ENCODE results near the gene PLGRKT.
A peak's percentile ranks its signal among the peaks of the same experiment; 100 is the strongest.
"Not testable (repeated sequence)": the region's sequence is repeated elsewhere in the genome, so short reads cannot be mapped to it uniquely, and the experiment has no call there.

Gene PLGRKT

DNA sequence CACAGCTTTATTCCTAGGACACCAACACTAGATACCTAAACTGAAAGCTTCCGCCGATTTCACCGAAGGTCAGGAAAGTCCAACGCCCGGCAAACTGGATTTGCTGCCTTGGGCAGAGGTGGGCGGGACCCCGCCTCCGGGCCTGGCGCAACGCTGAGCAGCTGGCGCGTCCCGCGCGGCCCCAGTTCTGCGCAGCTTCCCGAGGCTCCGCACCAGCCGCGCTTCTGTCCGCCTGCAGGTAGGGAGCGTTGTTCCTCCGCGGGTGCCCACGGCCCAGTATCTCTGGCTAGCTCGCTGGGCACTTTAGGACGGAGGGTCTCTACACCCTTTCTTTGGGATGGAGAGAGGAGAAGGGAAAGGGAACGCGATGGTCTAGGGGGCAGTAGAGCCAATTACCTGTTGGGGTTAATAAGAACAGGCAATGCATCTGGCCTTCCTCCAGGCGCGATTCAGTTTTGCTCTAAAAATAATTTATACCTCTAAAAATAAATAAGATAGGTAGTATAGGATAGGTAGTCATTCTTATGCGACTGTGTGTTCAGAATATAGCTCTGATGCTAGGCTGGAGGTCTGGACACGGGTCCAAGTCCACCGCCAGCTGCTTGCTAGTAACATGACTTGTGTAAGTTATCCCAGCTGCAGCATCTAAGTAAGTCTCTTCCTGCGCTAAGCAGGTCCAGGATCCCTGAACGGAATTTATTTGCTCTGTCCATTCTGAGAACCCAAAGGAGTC lies 12.8 kb upstream of the PLGRKT start, which contains the start of gene CD274:
CD274 (plus strand) TSS at position 184 of the 733 bp plus-strand sequence. CDS start 5,572 bp downstream, outside the sequence.
- DNase-seq = peak; percentile 66

DNA sequence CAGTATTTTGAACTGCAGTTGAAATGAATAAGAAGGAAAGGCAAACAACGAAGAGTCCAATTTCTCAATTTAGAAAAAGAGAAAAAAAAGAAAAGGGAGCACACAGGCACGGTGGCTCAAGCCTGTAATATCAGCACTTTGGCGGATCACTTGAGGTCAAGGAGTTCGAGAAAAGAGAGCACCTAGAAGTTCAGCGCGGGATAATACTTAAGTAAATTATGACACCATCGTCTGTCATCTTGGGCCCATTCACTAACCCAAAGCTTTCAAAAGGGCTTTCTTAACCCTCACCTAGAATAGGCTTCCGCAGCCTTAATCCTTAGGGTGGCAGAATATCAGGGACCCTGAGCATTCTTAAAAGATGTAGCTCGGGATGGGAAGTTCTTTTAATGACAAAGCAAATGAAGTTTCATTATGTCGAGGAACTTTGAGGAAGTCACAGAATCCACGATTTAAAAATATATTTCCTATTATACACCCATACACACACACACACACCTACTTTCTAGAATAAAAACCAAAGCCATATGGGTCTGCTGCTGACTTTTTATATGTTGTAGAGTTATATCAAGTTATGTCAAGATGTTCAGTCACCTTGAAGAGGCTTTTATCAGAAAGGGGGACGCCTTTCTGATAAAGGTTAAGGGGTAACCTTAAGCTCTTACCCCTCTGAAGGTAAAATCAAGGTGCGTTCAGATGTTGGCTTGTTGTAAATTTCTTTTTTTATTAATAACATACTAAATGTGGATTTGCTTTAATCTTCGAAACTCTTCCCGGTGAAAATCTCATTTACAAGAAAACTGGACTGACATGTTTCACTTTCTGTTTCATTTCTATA lies 12.0 kb upstream of the PLGRKT start:
- DNase-seq = no peak

DNA sequence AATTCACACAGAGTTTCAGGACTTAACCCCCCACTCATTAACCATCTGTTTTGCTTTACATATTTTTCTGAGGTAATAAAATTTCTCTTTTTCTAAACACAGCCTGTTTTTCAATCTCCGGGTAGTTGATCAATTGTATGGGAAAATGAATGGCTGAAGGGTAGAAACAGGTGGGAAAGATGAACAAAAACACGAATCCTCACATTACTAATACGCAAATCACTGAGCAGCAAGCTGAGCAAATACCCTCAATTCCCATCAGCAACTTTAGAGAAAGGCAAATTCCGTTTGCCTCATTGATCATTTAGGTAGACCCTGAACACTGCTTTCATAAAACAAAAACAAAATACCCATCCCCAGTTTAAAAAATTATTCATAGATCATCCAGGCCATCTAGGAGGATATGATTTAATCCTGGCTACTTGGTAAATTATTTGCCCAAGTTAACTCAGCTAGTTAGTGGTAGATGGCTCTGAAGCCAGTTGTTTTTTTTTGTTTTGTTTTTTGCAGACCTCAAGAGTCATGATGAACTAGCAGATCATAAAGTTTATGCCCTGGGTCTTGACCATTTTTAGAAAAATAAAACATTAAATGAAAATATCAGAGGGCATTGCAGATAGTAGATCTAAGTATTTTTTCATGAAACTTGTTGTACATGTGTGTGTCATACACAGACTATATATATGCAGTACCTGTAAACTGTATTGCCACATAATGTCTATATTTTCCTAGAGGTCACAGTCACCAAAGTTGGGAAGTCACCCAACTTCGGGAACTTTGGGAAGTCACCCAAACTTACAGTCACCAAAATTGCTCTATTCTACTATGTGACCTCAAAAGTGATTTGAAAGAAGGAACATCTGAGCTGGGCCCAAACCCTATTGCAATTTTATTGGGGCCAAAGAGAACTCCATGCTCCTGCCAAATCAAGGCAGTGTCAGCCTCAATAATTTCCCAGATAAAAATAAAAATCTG lies 11.0 kb upstream of the PLGRKT start:
- no peak for DNase-seq

DNA sequence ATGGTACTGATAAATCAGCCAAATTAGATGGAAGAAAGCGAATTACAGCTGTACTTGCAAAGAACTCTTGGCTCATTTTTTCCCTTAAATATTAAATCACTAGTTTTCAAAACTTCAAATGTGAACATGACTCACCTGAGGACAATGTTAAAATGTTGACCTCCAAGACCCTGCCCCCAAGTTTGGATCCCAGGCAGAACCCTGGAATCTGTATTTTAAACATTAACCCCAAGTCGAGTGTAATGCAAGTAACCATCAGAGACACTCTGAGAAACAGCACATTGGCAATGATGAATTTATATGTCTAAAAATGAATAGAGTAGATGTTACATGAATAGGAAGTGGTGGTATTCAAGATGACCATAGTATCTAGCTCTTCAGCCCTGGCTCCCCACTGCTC lies 10.3 kb upstream of the PLGRKT start:
- no peak for DNase-seq

DNA sequence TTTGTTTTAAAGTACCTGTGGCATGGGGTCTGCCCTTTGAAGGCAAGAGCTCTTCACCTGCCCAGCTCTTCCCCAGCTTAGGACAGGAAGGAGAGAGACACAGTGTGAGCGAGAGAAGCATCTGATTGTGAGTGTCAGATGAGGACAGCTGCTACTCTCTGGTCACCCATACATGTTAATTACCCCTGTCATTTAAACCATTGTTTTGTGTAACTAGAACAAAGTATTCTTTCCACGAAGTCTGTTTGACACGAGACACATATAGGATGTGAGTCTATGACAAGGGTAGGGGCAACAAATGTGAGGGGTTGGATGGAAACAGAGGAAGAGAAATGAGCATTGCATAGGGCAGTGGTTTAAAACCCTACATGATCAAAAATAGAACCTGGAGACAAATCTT lies 9.6 kb upstream of the PLGRKT start:
- no peak for DNase-seq

DNA sequence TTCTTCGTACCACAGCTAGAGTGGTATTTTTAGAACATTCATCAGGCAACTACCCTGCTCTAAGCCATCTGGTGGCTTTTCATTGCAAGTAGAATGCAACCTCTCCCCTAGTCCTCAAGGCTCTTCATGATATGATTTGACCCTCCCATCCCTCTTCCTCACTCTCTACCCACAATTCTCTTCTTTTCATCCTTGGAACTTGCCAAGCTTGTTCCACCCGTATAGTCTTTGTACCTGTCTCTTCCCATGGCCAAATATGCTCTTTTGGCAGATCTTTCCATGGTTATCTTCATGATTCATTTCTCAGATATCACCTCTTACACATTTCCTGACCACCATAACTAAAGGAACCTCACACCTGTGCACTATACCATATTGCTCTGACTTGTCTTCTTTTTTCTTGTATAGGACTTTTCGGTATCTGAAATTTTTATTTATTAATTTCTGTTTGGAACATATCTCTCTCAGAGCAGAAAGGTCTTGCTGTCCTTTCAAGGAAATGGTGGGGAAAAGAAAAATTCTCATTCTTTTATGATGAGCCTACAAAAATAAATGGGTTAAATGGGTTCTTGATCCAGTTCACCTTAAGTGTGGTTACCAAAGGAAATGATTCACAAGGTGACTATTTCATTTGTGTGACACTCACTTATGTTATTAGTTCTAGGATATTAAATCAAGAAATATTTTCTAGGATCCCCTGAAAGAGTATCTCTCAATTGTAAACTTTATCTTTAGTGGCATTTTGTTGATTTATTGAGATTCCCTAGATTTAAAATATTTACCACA lies 8.9 kb upstream of the PLGRKT start:
- DNase-seq = no peak

DNA sequence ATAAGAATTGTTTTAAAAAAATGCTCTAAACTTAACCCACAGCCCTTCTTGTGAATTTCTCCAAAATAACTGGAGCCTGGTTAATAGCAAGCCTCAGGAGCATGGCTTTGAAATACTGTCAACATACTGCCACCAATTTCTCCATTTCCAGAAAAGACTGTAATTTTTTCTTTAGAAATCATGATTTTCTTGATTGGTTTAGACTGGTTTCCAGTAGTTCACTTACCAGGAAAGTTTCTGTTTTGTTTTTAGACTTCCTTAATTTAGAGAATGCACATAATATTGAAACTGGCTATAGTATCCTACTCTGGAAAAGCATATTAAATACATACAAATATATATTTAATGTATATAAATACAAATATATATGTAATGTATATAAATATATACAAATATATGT lies 8.2 kb upstream of the PLGRKT start:
- no peak for DNase-seq

DNA sequence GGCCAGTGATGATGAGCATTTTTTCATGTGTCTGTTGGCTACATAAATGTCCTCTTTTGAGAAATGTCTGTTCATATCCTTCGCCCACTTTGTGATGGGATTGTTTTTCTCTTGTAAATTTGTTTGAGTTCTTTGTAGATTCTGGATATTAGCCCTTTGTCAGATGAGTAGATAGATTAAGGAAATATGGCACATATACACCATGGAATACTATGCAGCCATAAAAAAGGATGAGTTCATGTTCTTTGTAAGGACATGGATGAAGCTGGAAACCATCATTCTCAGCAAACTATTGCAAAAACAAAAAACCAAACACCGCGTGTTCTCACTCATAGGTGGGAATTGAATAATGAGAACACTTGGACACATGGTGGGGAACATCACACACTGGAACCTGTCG lies 7.4 kb upstream of the PLGRKT start:
- DNase-seq = not testable (repeated sequence)

DNA sequence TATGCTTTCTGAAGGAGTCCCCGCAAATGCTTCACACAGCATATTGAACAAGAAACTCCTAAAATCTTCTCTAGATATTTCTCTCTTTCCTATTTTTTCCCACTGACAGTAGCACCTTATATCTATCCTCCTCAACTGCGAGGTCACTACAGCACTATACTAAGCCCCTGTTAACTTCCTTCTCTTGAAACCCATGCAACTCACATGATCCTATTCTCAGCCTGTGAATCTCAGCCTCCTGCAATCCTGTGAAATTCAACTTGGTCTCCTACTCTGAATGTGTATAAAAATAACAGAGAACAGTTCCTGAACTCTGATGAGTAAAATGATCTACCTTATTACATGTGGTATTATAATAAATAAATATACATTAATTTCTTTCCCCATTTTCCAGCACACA lies 6.1 kb upstream of the PLGRKT start:
- DNase-seq = no peak

DNA sequence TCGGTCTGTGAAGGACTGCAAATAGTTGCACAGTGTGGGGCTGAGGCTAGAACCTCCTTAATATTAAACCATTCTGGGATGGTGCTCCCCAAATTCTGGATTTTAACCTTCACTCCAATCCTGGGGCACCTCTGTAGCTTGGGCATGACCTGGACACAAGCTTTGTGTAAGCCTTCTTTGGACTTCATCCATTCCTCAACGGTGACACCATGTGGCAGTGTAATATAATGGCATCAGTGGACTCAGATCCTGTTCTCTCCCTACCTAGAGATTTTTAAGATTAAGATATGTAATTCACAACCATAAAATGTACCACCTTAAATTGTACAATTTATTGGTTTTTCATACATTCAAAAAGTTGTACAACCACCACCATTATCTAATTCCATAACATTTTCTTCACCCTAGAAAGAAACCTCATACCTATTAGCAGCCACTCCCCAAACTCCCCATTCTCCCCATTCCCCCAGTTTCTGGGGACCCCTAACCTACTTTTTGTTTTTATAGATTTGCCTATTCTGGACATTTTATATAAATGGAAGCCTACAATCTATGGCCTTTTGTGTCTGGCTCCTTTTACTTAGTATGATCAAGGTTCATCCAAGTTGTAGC lies 4.8 kb upstream of the PLGRKT start:
- no peak for DNase-seq

DNA sequence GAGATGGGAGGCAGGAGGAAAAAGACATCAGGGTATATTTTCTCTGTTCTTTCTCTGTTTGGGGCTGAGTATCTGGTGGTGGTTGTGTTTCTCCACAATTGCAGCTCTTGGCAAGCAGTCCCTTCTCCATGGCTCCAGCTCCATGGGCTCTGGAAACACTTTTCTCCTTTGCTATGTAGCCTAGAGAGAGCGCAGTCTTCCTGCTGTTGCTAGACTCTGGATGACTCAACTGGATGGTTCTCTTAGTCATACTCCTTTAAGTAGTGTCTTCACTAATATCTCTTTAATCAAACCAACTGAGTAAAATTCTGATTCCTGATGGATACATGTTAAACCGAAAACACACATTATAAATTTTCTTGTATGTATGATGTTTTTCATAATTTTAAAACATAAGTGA lies 3.3 kb upstream of the PLGRKT start:
- DNase-seq = no peak

DNA sequence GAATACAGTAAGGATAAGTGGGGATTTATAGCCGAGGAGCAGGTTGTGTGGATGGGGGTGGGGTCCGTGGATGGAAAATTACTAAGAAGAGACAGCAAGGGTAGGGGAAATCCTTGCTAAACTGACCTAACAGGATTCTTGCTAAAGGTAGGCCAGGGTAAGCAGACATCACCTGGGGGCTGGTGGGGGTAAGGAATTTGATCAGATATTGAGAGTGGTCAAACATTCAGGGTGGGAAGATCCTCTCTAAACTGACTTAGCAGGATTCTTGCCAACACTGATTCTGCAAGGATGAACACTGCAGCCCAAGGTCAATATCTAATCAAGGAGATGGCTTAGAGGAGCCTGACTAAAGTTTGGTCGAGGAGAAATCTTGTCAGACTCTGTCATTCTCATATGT lies 2.7 kb upstream of the PLGRKT start:
- no peak for DNase-seq

DNA sequence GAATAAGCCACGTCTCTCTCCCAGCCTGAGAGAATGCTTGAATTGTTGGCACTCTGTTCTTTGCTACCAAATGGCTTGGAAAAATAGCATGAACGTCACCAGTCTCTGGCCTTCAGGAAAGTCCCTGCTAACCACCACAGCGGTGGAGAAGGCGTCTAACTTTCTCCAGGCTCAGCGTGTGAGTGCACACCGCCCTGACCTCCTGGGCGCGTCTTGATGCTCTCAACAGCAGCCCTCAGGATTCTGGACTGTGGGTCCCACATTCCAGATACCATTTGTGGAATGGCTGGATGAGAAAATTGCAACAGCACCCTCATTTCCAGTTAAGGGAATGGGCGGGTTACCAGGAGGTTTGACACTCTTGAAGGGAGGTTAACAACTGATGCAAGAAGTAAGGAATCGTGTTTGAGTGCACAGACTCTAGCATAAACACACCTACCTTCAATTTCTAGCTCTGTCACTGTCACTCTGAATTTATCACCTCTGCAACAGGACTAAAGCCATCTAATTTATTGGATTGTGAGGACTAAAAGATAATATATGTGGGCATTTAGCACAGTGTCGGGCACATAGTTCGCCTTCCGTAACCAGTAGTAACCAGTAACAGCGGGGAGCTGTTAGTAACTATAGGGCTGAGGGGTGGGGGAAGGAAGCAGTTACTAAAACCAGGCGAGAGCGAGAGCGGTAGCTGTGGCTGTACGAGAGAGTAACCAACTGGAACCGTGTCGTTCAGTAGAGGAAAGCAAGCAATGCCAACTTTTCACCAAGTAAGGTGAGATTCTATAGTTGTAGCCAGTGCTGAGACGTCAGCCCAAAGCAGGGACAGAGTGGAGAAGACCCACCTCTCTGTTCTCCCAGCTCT lies 807 bp upstream of the PLGRKT start:
- peak; percentile 45 for DNase-seq

DNA sequence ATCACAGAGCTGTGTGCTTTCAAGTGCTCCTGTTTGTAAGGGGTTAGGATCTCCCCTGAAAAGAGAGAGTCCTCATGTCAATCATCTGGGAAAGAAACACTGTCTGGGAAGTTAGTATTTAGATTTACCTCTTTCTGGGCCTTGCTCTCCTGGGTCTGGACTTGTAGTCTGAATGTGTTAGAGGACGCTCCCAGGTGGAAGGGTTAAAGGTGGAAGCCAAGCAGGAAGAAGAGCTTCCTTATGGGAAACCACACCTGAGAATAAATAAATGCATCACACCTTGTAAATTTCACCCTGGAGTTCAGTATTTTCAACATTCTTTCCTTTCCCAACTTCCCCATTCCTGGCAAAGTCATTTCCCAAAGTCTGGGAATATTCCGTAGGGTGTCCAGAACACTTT lies 1.3 kb downstream of the PLGRKT start:
- DNase-seq = no peak

DNA sequence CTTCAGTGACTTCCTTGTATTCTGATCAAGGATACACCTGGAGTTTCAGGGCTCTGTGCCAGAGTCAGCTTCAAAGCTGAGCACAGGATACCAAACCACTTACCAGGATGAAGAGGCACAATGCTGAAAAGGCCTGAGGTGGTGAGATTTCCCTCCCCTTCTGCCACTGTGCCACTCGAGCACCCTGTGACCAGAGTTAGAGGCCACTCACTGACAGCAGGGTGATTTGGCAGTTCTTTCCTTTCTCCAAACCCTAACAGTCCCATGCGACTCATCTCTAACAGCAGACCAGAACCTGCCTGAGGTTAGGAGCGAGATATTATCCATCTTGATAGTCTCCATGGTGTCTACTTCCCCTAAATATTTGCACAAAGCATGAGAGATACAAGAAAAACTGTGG lies 1.8 kb downstream of the PLGRKT start:
- no peak for DNase-seq

DNA sequence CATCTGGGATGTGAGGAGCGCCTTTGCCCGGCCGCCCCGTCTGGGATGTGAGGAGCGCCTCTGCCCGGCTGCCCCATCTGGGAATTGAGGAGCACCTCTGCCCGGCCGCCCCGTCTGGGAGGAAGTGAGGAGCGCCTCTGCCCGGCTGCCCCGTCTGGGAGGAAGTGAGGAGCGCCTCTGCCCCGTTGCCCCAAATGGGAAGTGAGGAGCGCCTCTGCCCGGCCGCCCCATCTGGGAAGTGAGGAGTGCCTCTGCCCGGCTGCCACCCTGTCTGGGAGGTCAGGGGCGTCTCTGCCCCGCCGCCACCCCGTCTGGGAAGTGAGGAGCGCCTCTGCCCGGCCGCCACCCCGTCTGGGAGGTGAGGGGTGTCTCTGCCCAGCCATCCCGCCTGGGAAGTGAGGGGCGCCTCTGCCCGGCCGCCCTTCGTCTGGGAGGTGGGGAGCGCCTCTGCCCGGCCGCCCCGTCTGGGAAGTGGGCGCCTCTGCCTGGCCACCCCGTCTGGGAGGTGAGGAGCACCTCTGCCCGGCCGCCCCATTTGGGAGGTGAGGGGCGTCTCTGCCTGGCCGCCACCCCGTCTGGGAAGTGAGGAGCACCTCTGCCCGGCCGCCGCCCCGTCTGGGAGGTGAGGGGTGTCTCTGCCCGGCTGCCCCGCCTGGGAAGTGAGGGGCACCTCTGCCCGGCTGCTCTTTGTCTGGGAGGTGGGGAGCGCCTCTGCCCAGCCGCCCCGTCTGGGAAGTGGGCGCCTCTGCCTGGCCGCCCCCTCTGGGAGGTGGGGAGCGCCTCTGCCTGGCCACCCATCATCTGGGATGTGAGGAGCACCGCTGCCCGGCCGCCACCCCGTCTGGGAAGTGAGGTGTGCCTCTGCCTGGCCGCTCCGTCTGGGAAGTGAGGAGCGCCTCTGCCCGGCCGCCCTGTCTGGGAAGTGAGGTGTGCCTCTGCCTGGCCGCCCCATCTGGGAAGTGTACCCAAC lies 3.6 kb downstream of the PLGRKT start:
- not testable (repeated sequence) for DNase-seq

DNA sequence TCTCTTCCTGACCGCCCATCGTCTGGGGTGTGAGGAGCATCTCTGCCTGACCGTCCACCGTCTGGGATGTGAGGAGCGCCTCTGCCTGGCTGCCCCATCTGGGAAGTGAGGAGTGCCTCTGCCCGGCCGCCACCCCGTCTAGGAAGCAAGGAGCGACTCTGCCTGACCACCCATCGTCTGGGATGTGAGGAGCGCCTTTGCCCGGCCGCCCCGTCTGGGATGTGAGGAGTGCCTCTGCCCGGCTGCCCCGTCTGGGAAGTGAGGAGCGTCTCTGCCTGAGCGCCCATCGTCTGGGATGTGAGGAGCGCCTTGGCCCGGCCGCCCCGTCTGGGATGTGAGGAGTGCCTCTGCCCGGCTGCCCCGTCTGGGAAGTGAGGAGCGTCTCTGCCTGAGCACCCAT lies 4.4 kb downstream of the PLGRKT start:
- DNase-seq = not testable (repeated sequence)

DNA sequence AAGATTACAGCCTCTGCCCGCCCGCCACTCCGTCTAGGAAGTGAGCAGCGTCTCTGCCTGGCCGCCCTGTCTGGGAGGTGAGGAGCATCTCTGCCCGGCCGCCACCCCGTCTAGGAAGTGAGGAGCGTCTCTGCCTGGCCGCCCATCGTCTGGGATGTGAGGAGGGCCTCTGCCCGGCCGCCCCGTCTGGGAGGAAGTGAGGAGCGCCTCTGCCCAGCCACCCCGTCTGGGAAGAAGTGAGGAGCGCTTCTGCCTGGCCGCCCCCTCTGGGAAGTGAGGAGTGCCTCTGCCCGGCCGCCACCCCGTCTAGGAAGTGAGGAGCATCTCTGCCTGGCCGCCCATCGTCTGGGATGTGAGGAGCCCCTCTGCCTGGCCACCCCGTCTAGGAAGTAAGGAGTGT lies 4.8 kb downstream of the PLGRKT start:
- not testable (repeated sequence) for DNase-seq

DNA sequence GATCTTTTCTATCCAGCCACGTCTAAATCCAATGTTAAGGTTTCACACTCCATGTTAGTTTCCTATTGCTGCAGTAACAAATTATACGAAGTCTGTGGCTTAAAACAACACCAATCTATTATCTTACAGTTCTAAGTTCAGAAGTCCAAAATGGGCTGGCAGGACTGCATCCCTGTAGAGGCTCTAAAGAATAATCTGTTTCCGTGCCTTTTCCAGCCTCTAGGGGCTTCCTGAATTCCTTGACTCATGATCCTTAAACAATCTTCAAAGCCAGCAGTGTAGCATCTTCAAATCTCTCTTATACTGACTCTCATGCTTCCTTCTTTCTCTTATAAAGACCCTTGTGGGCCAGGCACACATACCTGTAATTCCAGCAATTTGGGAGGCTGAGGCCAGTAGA lies 6.8 kb downstream of the PLGRKT start:
- no peak for DNase-seq
